Measurements from ENCODE around the gene C20orf204.

- TF ChIP-seq CTCF (IDR thresholded peaks at IDR 0.05) = no peak
- TF ChIP-seq POLR2A (IDR thresholded peaks at IDR 0.05) = no peak
Measured at GRCh38 chr20:64082126-64082731, 46.2 kb downstream of the C20orf204 start.

Measured in tibial nerve (tissue), 3 donors.